ENCODE data around the gene RIN3.
A peak's percentile ranks its signal among the peaks of the same experiment; 100 is the strongest.
"Not testable (repeated sequence)": the region's sequence is repeated elsewhere in the genome, so short reads cannot be mapped to it uniquely, and the experiment has no call there.

RIN3 gene

GRCh38 chr14:92675976-92676375, 162.4 kb downstream of the RIN3 start:
- no peak for DNase-seq

- DNase-seq, result no peak
Observed at GRCh38 chr14:92676403-92677086, 163.0 kb downstream of the RIN3 start.

- no peak for DNase-seq
Observed at GRCh38 chr14:92677087-92677668, 163.6 kb downstream of the RIN3 start.

GRCh38 chr14:92677955-92678354, 164.4 kb downstream of the RIN3 start:
- DNase-seq, result no peak

- no peak for DNase-seq
Observed at GRCh38 chr14:92678766-92679165, 165.2 kb downstream of the RIN3 start.

- DNase-seq, result no peak
Observed at GRCh38 chr14:92679246-92679645, 165.7 kb downstream of the RIN3 start.

GRCh38 chr14:92680330-92680729, 166.7 kb downstream of the RIN3 start:
- DNase-seq, result not testable (repeated sequence)

GRCh38 chr14:92680781-92681650, 167.4 kb downstream of the RIN3 start:
- peak; percentile 60 to 75 (median 68) for DNase-seq

GRCh38 chr14:92683041-92683440, 169.5 kb downstream of the RIN3 start:
- no peak for DNase-seq

- peak in 1 of 6 experiments; percentile 19 for DNase-seq
Observed at GRCh38 chr14:92684801-92685560, 171.4 kb downstream of the RIN3 start.

GRCh38 chr14:92685784-92686355, 172.3 kb downstream of the RIN3 start:
- no peak for DNase-seq

- no peak for DNase-seq
Observed at GRCh38 chr14:92686411-92686899, 172.9 kb downstream of the RIN3 start.

GRCh38 chr14:92686900-92687427, 173.4 kb downstream of the RIN3 start:
- peak in 5 of 6 experiments; percentile 5 to 69 (median 38) for DNase-seq

GRCh38 chr14:92687681-92688433, 174.3 kb downstream of the RIN3 start:
- DNase-seq, result no peak

GRCh38 chr14:92688434-92689375, 175.1 kb downstream of the RIN3 start:
- no peak for DNase-seq

- DNase-seq, result peak in 1 of 6 experiments; percentile 29
Observed at GRCh38 chr14:92690171-92691011, 176.8 kb downstream of the RIN3 start.

GRCh38 chr14:92692822-92693226, 179.2 kb downstream of the RIN3 start:
- peak in 5 of 6 experiments; percentile 20 to 59 (median 34) for DNase-seq

- no peak for DNase-seq
Observed at GRCh38 chr14:92693998-92694795, 180.6 kb downstream of the RIN3 start.

All from stimulated activated naive CD4-positive, alpha-beta T cell (primary cell).